Thyroid gland (tissue), 4 donors: ENCODE results near the gene DDB1. TPM values are rescaled to one million over a fixed set of nuclear protein-coding genes. Genes with fewer than 3 reads are reported as not detected.

Experiments
- DNase-seq, 2 donors: peaks; one replicate each; pipeline ENCODE4 v3.0.0-alpha.2; 2019
- H3K27ac ChIP-seq, 3 donors: fragments of 200-600 bp; sonication (generic); 1 replicate in 2 of 3; 2 replicates in 1 of 3; pipeline ENCODE4 v1.5.1; 2016 to 2019; ENCODE audit warnings: mild to moderate bottlenecking in 1 of 3, moderate library complexity in 1 of 3
- H3K27me3 ChIP-seq: fragments of 200-600 bp; sonication (generic); one replicate; pipeline ENCODE4 v1.5.1; 2019
- H3K36me3 ChIP-seq, 2 donors: fragments of 200-600 bp; sonication (generic); one replicate each; pipeline ENCODE4 v1.5.1; 2016 to 2019
- H3K4me1 ChIP-seq, 2 donors: fragments of 200-600 bp; sonication (generic); one replicate each; pipeline ENCODE4 v1.5.1; 2017 to 2019
- H3K4me3 ChIP-seq, 3 donors: fragments of 200-600 bp; sonication (generic); replicated peaks in 1 of 3; 1 replicate in 2 of 3; 2 replicates in 1 of 3; pipeline ENCODE4 v1.5.1; 2016; ENCODE audit warnings: mild to moderate bottlenecking in 1 of 3
- H3K9me3 ChIP-seq: fragments of 200-600 bp; sonication (generic); one replicate; pipeline ENCODE4 v1.5.1; 2017
- CTCF ChIP-seq, 6 experiments: fragments of 200-600 bp in 3 of 6; fragments of 450-650 bp in 3 of 6; sonication (generic) in 3 of 6; IDR thresholded peaks; one replicate each; pipeline ENCODE4 v1.5.1; 2016 to 2019; ENCODE audit warnings: antibody characterized with exemption in 6 of 6, mild to moderate bottlenecking in 2 of 6, inconsistent platforms in 1 of 6, moderate library complexity in 1 of 6
- POLR2A ChIP-seq, 2 donors: fragments of 450-650 bp; IDR thresholded peaks; one replicate each; pipeline ENCODE4 v1.6.1; 2017; ENCODE audit warnings: antibody characterized with exemption in 2 of 2, mild to moderate bottlenecking in 2 of 2, moderate library complexity in 1 of 2
- WGBS, 2 donors: methylation state at CpG; one replicate each; pipeline ENCODE4 v1.1.5; 2017; 5-methylcytosine and 5-hydroxymethylcytosine counted together
- intact Hi-C: fragments of 100-400 bp; cut with DNase I; formaldehyde crosslinking; loops from one replicate; pipeline ENCODE4 v1.15.1; 2023
- total RNA-seq, 4 donors: library from RNA; depleted of rRNA; stranded (reverse); fragments of >200 nt; gene quantifications; one replicate each; pipeline ENCODE4 v1.2.3, GENCODE V29; 2016

DDB1 gene
- total RNA-seq, 4 donors from 2014 or later: 132 to 211 (median 182) TPM

DNA sequence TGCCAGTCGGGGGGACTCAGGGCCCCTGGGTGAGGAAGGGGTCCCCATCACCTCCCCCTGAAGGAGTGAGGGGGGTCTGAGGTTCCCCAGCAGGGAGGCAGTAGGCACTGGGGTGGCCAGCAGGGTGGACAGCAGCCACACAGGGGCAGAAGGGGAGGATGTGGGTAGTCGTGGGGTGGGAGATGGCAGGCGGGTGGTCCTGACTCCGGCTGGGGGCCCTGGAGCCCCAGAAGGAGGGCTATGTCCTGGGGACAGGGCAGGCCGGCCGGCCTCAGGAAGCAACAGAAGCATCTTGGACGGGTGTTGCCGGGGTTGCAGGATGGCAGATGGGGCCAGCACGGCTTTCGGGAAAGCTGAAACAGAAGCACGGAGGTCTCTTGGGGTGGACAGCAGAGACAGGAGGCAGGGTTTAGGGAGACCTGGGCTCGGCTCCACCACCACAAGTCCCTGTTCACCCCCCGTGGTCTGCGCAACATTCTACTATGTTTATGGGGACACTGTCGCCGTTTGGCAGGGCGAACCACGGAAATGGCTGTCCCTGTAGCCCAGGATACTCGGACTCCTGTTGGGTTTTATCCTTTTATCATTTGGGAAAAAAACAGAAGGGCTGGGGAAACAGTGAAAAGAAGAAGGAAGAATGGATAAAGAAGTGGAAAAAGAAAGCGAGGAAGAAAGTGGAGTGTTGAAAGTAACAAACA is 51.9 kb downstream of the DDB1 start:
- 91 to 92% methylated on average over 18 to 20 of the region's 20 CpGs for WGBS, 2 donors
- Histone ChIP-seq H3K27me3 (no peaks in the 10 kb centered on the region), H3K9me3 (no peaks in the 10 kb centered on the region), H3K27ac (no peak overlapping the region), H3K4me3 (no peak overlapping the region), H3K4me1 (peaks cover 2 to 10% of the 10 kb centered on the region in 2 donors), H3K36me3 (no peaks in the 10 kb centered on the region)
- intact Hi-C loops: no loop called here
- DNase-seq: no peak
- TF ChIP-seq POLR2A (IDR thresholded peaks at IDR 0.05) (no peak), CTCF (IDR thresholded peaks at IDR 0.05) (no peak)

- 66 to 72% methylated on average over 12 of the region's 12 CpGs for WGBS, 2 donors
- peak; percentile 55 to 68 for DNase-seq
- H3K9me3 ChIP-seq: no peaks in the 10 kb centered on the region
Observed at GRCh38 chr11:61279934-61280659, 52.8 kb downstream of the DDB1 start.

GRCh38 chr11:61278001-61278470 is 54.9 kb downstream of the DDB1 start:
- peaks cover 18 to 37% of the 10 kb centered on the region in 2 donors for H3K4me1 ChIP-seq
- 71 to 79% methylated on average over 10 of the region's 10 CpGs for WGBS, 2 donors
- intact Hi-C loops: no loop called here
- TF ChIP-seq POLR2A (IDR thresholded peaks at IDR 0.05) (no peak), CTCF (IDR thresholded peaks at IDR 0.05) (no peak)
- H3K36me3 ChIP-seq: no peaks in the 10 kb centered on the region
- no peak overlapping the region for H3K4me3 ChIP-seq
- no peaks in the 10 kb centered on the region for H3K27me3 ChIP-seq
- no peaks in the 10 kb centered on the region for H3K9me3 ChIP-seq
- no peak for DNase-seq
- no peak overlapping the region for H3K27ac ChIP-seq

More at GRCh38 chr11:61279934-61280659, 52.8 kb downstream of the DDB1 start:
- no peaks in the 10 kb centered on the region for H3K27me3 ChIP-seq
- H3K36me3 ChIP-seq: no peaks in the 10 kb centered on the region
- TF ChIP-seq CTCF (IDR thresholded peaks at IDR 0.05): no peak
- no peak for TF ChIP-seq POLR2A (IDR thresholded peaks at IDR 0.05)
- H3K4me1 ChIP-seq: peaks cover 9 to 18% of the 10 kb centered on the region in 2 donors
- H3K4me3 ChIP-seq: no peak overlapping the region
- intact Hi-C loops: no loop called here
- H3K27ac ChIP-seq: no peak overlapping the region

- DNase-seq: no peak
- Histone ChIP-seq H3K4me1 (peaks cover 18 to 37% of the 10 kb centered on the region in 2 donors), H3K27me3 (no peaks in the 10 kb centered on the region), H3K9me3 (no peaks in the 10 kb centered on the region), H3K36me3 (no peaks in the 10 kb centered on the region), H3K27ac (no peak overlapping the region), H3K4me3 (no peak overlapping the region)
- WGBS, 2 donors: 83 to 86% methylated on average over 14 of the region's 14 CpGs
- TF ChIP-seq POLR2A (IDR thresholded peaks at IDR 0.05) (no peak), CTCF (IDR thresholded peaks at IDR 0.05) (no peak)
- intact Hi-C loops: no loop called here
Observed at GRCh38 chr11:61277186-61278000, 55.5 kb downstream of the DDB1 start.
